Muscle of arm (tissue), 12 donors: ENCODE data around the gene TPX2. TPM values are rescaled to one million over a fixed set of nuclear protein-coding genes. Genes with fewer than 3 reads are reported as not detected.
A peak's percentile ranks its signal among the peaks of the same experiment; 100 is the strongest.

ENCODE experiments used
- DNase-seq: peaks from one replicate; pipeline ENCODE4 v3.0.0-alpha.2; 2013
- polyA plus RNA-seq, 12 donors: library from polyadenylated mRNA; unstranded; fragments of 120-200 nt; gene quantifications; one replicate each; pipeline ENCODE4 v1.2.1, GENCODE V29; 2013; ENCODE audit not compliant: insufficient read length in 12 of 12

Gene TPX2
- polyA plus RNA-seq, 12 donors: 18.5 to 42.7 (median 29.6) TPM; not detected in 1

GRCh38 chr20:31705598-31706597, 33.2 kb upstream of the TPX2 start:
- DNase-seq: no peak

- no peak for DNase-seq
Measured at GRCh38 chr20:31706607-31707257, 32.4 kb upstream of the TPX2 start.

GRCh38 chr20:31707258-31707615, 31.9 kb upstream of the TPX2 start:
- no peak for DNase-seq

GRCh38 chr20:31707994-31708735, 30.9 kb upstream of the TPX2 start:
- no peak for DNase-seq

GRCh38 chr20:31708736-31709534, 30.2 kb upstream of the TPX2 start:
- no peak for DNase-seq

- DNase-seq: no peak
Measured at GRCh38 chr20:31709939-31710338, 29.2 kb upstream of the TPX2 start.

- no peak for DNase-seq
Measured at GRCh38 chr20:31710423-31711108, 28.5 kb upstream of the TPX2 start.

GRCh38 chr20:31711179-31712111, 27.6 kb upstream of the TPX2 start:
- DNase-seq: no peak

- no peak for DNase-seq
Measured at GRCh38 chr20:31712112-31712553, 27.0 kb upstream of the TPX2 start.

GRCh38 chr20:31712564-31713311, 26.4 kb upstream of the TPX2 start:
- peak; percentile 66 for DNase-seq

- DNase-seq: peak; percentile 68
Measured at GRCh38 chr20:31713312-31714273, 25.5 kb upstream of the TPX2 start.

- DNase-seq: no peak
Measured at GRCh38 chr20:31715766-31716165, 23.3 kb upstream of the TPX2 start.

GRCh38 chr20:31716351-31716750, 22.7 kb upstream of the TPX2 start:
- no peak for DNase-seq

GRCh38 chr20:31716818-31717477, 22.1 kb upstream of the TPX2 start:
- no peak for DNase-seq

- no peak for DNase-seq
Measured at GRCh38 chr20:31717478-31718201, 21.4 kb upstream of the TPX2 start.

- DNase-seq: no peak
Measured at GRCh38 chr20:31718952-31719643, 20.0 kb upstream of the TPX2 start.
